Immature natural killer cell (primary cell): ENCODE measurements around the gene OXT. TPM values are rescaled to one million over a fixed set of nuclear protein-coding genes. Genes with fewer than 3 reads are reported as not detected.
"Not testable (repeated sequence)": the region's sequence is repeated elsewhere in the genome, so short reads cannot be mapped to it uniquely, and the experiment has no call there.

Source experiments
- DNase-seq, 3 donors: peaks; one replicate each; pipeline ENCODE4 v3.0.0; 2022; ENCODE audit warnings: mixed read lengths in 1 of 3
- H3K27ac Mint-ChIP-seq, 6 donors: one replicate each; pipeline ENCODE4 v1.8.0; 2020; ENCODE audit warnings: mixed read lengths in 6 of 6, mild to moderate bottlenecking in 5 of 6, inconsistent platforms in 4 of 6, moderate library complexity in 3 of 6
- H3K27me3 Mint-ChIP-seq, 3 donors: one replicate each; pipeline ENCODE4 v1.8.0; 2020 to 2021; ENCODE audit warnings: low read depth in 3 of 3, mild to moderate bottlenecking in 3 of 3, mixed read lengths in 3 of 3, moderate library complexity in 3 of 3, inconsistent platforms in 1 of 3
- H3K36me3 Mint-ChIP-seq, 3 donors: one replicate each; pipeline ENCODE4 v1.8.0; 2020; ENCODE audit warnings: mixed read lengths in 3 of 3, inconsistent platforms in 2 of 3, mild to moderate bottlenecking in 2 of 3
- H3K4me1 Mint-ChIP-seq, 2 donors: one replicate each; pipeline ENCODE4 v1.8.0; 2020; ENCODE audit warnings: inconsistent platforms in 2 of 2, mild to moderate bottlenecking in 2 of 2, mixed read lengths in 2 of 2, moderate library complexity in 1 of 2
- H3K4me3 Mint-ChIP-seq, 5 donors: one replicate each; pipeline ENCODE4 v1.8.0; 2020; ENCODE audit warnings: mild to moderate bottlenecking in 5 of 5, mixed read lengths in 5 of 5, inconsistent platforms in 3 of 5, moderate library complexity in 3 of 5
- H3K9me3 Mint-ChIP-seq, 6 donors: one replicate each; pipeline ENCODE4 v1.8.0; 2020; ENCODE audit warnings: mild to moderate bottlenecking in 6 of 6, mixed read lengths in 6 of 6, inconsistent platforms in 4 of 6, moderate library complexity in 3 of 6
- polyA plus RNA-seq, 3 donors: library from polyadenylated mRNA; unstranded; fragments of 300-500 nt; fragmentation: Illumina TruSeq; gene quantifications; one replicate each; pipeline ENCODE4 v1.2.3, GENCODE V29; 2021

The OXT gene
- polyA plus RNA-seq, 3 donors from 2014 or later, result 1.1 TPM; not detected in 2

GRCh38 chr20:3043322-3043721 lies 28.1 kb upstream of the OXT start, which contains the start of gene GNRH2:
GNRH2 (plus strand) TSS chr20:3043622; CDS start chr20:3044415, 793 bp downstream.
- no peak for DNase-seq
- H3K27ac Mint-ChIP-seq, result peak within 1 kb of the TSS; percentile 42 to 87 (median 66)
- H3K36me3 Mint-ChIP-seq, result peaks cover 5 to 18% (median 10%) of the 10 kb centered on the region in 3 donors
- H3K4me1 Mint-ChIP-seq, result peaks cover 16% of the 10 kb centered on the region in 2 donors
- H3K27me3 Mint-ChIP-seq, result peaks cover 6 to 16% (median 7%) of the 10 kb centered on the region in 3 donors
- peak within 1 kb of the TSS in 2 of 5 donors; percentile 18 for H3K4me3 Mint-ChIP-seq
- H3K9me3 Mint-ChIP-seq, result no peaks in the 10 kb centered on the region

GRCh38 chr20:3044336-3044965 lies 27.0 kb upstream of the OXT start:
- Mint-ChIP-seq H3K4me1 (peaks cover 16% of the 10 kb centered on the region in 2 donors), H3K27ac (peak overlapping the region in 5 of 6 donors; percentile 24 to 87 (median 82)), H3K4me3 (peak overlapping the region in 4 of 5 donors; percentile 18 to 90 (median 54)), H3K27me3 (peaks cover 6 to 16% (median 7%) of the 10 kb centered on the region in 3 donors), H3K36me3 (peaks cover 3 to 13% (median 4%) of the 10 kb centered on the region in 3 donors), H3K9me3 (no peaks in the 10 kb centered on the region)
- DNase-seq, result no peak

- peaks cover 16% of the 10 kb centered on the region in 2 donors for H3K4me1 Mint-ChIP-seq
- DNase-seq, result peak in 2 of 3 donors; percentile 68 to 72
- peaks cover 0 to 15% (median 3%) of the 10 kb centered on the region in 3 donors for H3K36me3 Mint-ChIP-seq
- no peaks in the 10 kb centered on the region for H3K9me3 Mint-ChIP-seq
- peak overlapping the region; percentile 81 to 93 (median 85) for H3K4me3 Mint-ChIP-seq
- peaks cover 6 to 16% (median 7%) of the 10 kb centered on the region in 3 donors for H3K27me3 Mint-ChIP-seq
- peak overlapping the region; percentile 78 to 87 (median 83) for H3K27ac Mint-ChIP-seq
Measured at GRCh38 chr20:3045042-3045815, 26.2 kb upstream of the OXT start.

GRCh38 chr20:3045816-3046676 lies 25.4 kb upstream of the OXT start, which contains the start of gene MRPS26:
MRPS26 (plus strand) TSS chr20:3046052; CDS start chr20:3046069, 17 bp downstream.
- Mint-ChIP-seq H3K27me3 (peaks cover 6 to 16% (median 7%) of the 10 kb centered on the region in 3 donors), H3K4me3 (peak within 1 kb of the TSS; percentile 81 to 93 (median 85)), H3K36me3 (peaks cover 0 to 14% (median 0%) of the 10 kb centered on the region in 3 donors), H3K9me3 (no peaks in the 10 kb centered on the region), H3K27ac (peak within 1 kb of the TSS; percentile 78 to 87 (median 83)), H3K4me1 (peaks cover 14 to 16% of the 10 kb centered on the region in 2 donors)
- DNase-seq, result peak; percentile 76 to 79 (median 78)

- peaks cover 14 to 16% of the 10 kb centered on the region in 2 donors for H3K4me1 Mint-ChIP-seq
- peak overlapping the region in 4 of 6 donors; percentile 50 to 80 (median 65) for H3K27ac Mint-ChIP-seq
- peaks cover 0 to 14% (median 0%) of the 10 kb centered on the region in 3 donors for H3K36me3 Mint-ChIP-seq
- H3K27me3 Mint-ChIP-seq, result peaks cover 4 to 12% (median 6%) of the 10 kb centered on the region in 3 donors
- H3K4me3 Mint-ChIP-seq, result peak overlapping the region; percentile 74 to 93 (median 79)
- no peaks in the 10 kb centered on the region for H3K9me3 Mint-ChIP-seq
- DNase-seq, result no peak
Measured at GRCh38 chr20:3046677-3047462, 24.6 kb upstream of the OXT start.

GRCh38 chr20:3047486-3048419 lies 23.7 kb upstream of the OXT start:
- peaks cover 0 to 14% (median 0%) of the 10 kb centered on the region in 3 donors for H3K36me3 Mint-ChIP-seq
- H3K4me3 Mint-ChIP-seq, result peak overlapping the region in 4 of 5 donors; percentile 56 to 93 (median 76)
- peaks cover 14 to 16% of the 10 kb centered on the region in 2 donors for H3K4me1 Mint-ChIP-seq
- no peak for DNase-seq
- H3K9me3 Mint-ChIP-seq, result no peaks in the 10 kb centered on the region
- H3K27ac Mint-ChIP-seq, result peak overlapping the region in 1 of 6 donors; percentile 35
- peaks cover 3 to 13% (median 6%) of the 10 kb centered on the region in 3 donors for H3K27me3 Mint-ChIP-seq

GRCh38 chr20:3051385-3052019 lies 19.9 kb upstream of the OXT start:
- no peak for DNase-seq
- peaks cover 0 to 14% (median 0%) of the 10 kb centered on the region in 3 donors for H3K36me3 Mint-ChIP-seq

GRCh38 chr20:3059489-3059888 lies 11.9 kb upstream of the OXT start:
- Mint-ChIP-seq H3K27ac (no peak overlapping the region), H3K4me3 (no peak overlapping the region), H3K4me1 (no peaks in the 10 kb centered on the region), H3K27me3 (peaks cover 0 to 2% (median 1%) of the 10 kb centered on the region in 3 donors), H3K9me3 (no peaks in the 10 kb centered on the region), H3K36me3 (no peaks in the 10 kb centered on the region)
- no peak for DNase-seq

More at GRCh38 chr20:3051385-3052019, 19.9 kb upstream of the OXT start:
- Mint-ChIP-seq H3K4me3 (no peak overlapping the region), H3K27ac (no peak overlapping the region), H3K4me1 (peaks cover 6 to 7% of the 10 kb centered on the region in 2 donors), H3K27me3 (peaks cover 0 to 3% (median 0%) of the 10 kb centered on the region in 3 donors), H3K9me3 (no peaks in the 10 kb centered on the region)

GRCh38 chr20:3064119-3064518 lies 7.3 kb upstream of the OXT start:
- not testable (repeated sequence) for H3K36me3 Mint-ChIP-seq, H3K4me3 Mint-ChIP-seq, H3K27ac Mint-ChIP-seq, DNase-seq, H3K4me1 Mint-ChIP-seq, H3K9me3 Mint-ChIP-seq, H3K27me3 Mint-ChIP-seq

GRCh38 chr20:3067139-3068014 lies 4.0 kb upstream of the OXT start:
- Mint-ChIP-seq H3K27me3 (peaks cover 1 to 6% (median 5%) of the 10 kb centered on the region in 3 donors), H3K4me1 (peaks cover 7 to 11% of the 10 kb centered on the region in 2 donors), H3K4me3 (no peak overlapping the region), H3K9me3 (no peaks in the 10 kb centered on the region), H3K36me3 (peaks cover 0 to 3% (median 0%) of the 10 kb centered on the region in 3 donors), H3K27ac (no peak overlapping the region)
- DNase-seq, result no peak
